Measurements from ENCODE around the gene TNNI3K.
"Not testable (repeated sequence)": the region's sequence is repeated elsewhere in the genome, so short reads cannot be mapped to it uniquely, and the experiment has no call there.

DNA sequence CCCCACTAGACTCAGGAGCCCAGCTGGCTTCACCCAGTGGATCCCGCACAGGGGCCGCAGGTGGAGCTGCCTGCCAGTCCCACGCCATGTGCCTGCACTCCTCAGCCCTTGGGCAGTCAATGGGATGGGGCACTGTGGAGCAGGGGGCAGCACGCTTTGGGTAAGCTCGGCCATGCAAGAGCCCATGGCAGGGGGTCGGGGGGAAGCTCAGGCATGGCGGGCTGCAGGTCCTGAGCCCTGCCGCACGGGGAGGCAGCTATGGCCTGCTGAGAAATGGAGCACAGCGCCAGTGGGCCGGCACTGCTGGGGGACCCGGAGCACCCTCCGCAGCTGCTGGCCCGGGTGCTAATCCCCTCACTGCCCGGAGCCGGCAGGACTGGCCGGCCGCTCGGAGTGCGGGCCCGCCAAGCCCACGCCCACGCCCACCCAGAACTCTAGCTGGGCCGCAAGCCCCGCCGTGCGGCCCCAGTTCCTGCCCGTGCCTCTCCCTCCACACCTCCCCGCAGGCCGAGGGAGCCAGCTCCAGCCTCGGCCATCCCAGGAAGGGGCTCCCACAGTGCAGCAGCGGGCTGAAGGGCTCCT is 18.1 kb downstream of the TNNI3K start:
- TF ChIP-seq, protein P1, sequence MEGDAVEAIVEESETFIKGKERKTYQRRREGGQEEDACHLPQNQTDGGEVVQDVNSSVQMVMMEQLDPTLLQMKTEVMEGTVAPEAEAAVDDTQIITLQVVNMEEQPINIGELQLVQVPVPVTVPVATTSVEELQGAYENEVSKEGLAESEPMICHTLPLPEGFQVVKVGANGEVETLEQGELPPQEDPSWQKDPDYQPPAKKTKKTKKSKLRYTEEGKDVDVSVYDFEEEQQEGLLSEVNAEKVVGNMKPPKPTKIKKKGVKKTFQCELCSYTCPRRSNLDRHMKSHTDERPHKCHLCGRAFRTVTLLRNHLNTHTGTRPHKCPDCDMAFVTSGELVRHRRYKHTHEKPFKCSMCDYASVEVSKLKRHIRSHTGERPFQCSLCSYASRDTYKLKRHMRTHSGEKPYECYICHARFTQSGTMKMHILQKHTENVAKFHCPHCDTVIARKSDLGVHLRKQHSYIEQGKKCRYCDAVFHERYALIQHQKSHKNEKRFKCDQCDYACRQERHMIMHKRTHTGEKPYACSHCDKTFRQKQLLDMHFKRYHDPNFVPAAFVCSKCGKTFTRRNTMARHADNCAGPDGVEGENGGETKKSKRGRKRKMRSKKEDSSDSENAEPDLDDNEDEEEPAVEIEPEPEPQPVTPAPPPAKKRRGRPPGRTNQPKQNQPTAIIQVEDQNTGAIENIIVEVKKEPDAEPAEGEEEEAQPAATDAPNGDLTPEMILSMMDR (IDR thresholded peaks at IDR 0.05; ENCODE audit: poor library complexity, severe bottlenecking): not testable (repeated sequence)
- TF ChIP-seq POLR2AphosphoS5 (IDR thresholded peaks at IDR 0.05); RAD21 (conservative IDR thresholded peaks at IDR 0.05); TAF1 (IDR thresholded peaks at IDR 0.05; ENCODE audit: low read depth); EZH2 (IDR thresholded peaks at IDR 0.05; ENCODE audit: borderline replicate concordance, insufficient read depth, low read length, poor library complexity, severe bottlenecking); REST (IDR thresholded peaks at IDR 0.05; ENCODE audit: borderline replicate concordance); EP300 (conservative IDR thresholded peaks at IDR 0.05; ENCODE audit: poor library complexity, severe bottlenecking); SMC3 (conservative IDR thresholded peaks at IDR 0.05; ENCODE audit: poor library complexity); MXI1 (conservative IDR thresholded peaks at IDR 0.05; ENCODE audit: poor library complexity, severe bottlenecking): not testable (repeated sequence)

Measured in neural cell (in vitro differentiated cells).